Effector memory CD4-positive, alpha-beta T cell (primary cell): ENCODE data around the gene TJP1.
"Not testable (repeated sequence)": the region's sequence is repeated elsewhere in the genome, so short reads cannot be mapped to it uniquely, and the experiment has no call there.

Experiments used
- DNase-seq, 3 donors: peaks; one replicate each; pipeline ENCODE4 v3.0.0-alpha.2; 2020
- H3K27ac ChIP-seq: 2 replicates; pipeline ENCODE4 v1.7.0; 2013; ENCODE audit warnings: mild to moderate bottlenecking, low read length, moderate library complexity; ENCODE audit not compliant: insufficient read depth, poor library complexity, severe bottlenecking
- H3K27me3 ChIP-seq: replicated peaks from 2 replicates; pipeline ENCODE4 v1.7.0; 2013; ENCODE audit warnings: mild to moderate bottlenecking, low read length; ENCODE audit not compliant: insufficient read depth, control insufficient read depth, poor library complexity, severe bottlenecking
- H3K36me3 ChIP-seq: 2 replicates; pipeline ENCODE4 v1.7.0; 2013; ENCODE audit warnings: mild to moderate bottlenecking, low read length, moderate library complexity; ENCODE audit not compliant: control insufficient read depth, insufficient read depth
- H3K4me1 ChIP-seq: 2 replicates; pipeline ENCODE4 v1.7.0; 2013; ENCODE audit warnings: low read length, mild to moderate bottlenecking; ENCODE audit not compliant: control insufficient read depth, insufficient read depth, poor library complexity, severe bottlenecking
- H3K4me3 ChIP-seq: 2 replicates; pipeline ENCODE4 v1.7.0; 2013; ENCODE audit warnings: low read length, low read depth, mild to moderate bottlenecking; ENCODE audit not compliant: insufficient read depth, poor library complexity, severe bottlenecking
- H3K9me3 ChIP-seq: 2 replicates; pipeline ENCODE4 v1.7.0; 2013; ENCODE audit warnings: mild to moderate bottlenecking, low read length, moderate library complexity; ENCODE audit not compliant: control insufficient read depth

Gene TJP1

DNA sequence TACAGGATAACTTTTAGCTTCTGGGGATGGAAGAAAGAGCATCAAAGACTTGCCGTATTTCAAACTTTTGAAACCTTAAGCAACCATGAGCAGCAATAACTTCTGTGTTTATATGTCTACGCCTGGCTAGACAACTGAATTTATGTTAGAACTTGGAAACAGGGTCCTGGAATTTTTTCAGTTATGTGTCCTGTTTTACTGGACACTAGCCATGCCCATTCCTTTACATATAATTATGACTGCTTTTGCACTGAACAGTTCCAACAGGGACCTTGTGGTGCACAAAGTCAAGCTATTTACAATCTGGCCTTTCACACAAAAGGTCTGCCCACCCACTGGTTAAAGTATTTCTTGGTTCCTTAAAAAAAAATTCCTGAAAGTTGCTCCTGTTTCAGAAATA lies 37.1 kb downstream of the TJP1 start:
- Histone ChIP-seq H3K27me3 (no peaks in the 10 kb centered on the region), H3K4me3 (no peak overlapping the region), H3K27ac (no peak overlapping the region), H3K36me3 (no peaks in the 10 kb centered on the region), H3K9me3 (no peaks in the 10 kb centered on the region), H3K4me1 (no peaks in the 10 kb centered on the region)
- no peak for DNase-seq

DNA sequence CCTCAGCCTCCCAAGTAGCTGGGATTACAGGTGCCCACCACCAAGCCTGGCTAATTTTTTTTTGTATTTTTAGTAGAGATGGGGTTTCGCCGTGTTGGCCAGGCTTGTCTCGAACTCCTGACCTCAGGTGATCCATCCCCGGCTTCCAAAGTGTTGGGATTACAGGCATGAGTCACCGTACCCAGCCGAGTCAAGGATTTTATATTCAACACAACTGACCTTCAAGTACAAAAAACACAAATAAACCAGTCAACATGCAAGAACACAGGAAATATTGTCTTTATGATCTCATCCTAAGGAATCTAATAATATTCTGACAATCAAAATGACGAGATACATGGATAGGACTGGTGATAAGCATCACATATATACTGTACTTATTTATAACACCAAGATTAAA lies 37.9 kb downstream of the TJP1 start:
- Histone ChIP-seq H3K27ac (no peak overlapping the region), H3K36me3 (no peaks in the 10 kb centered on the region), H3K4me3 (no peak overlapping the region), H3K4me1 (no peaks in the 10 kb centered on the region), H3K9me3 (no peaks in the 10 kb centered on the region), H3K27me3 (no peaks in the 10 kb centered on the region)
- DNase-seq = no peak

DNA sequence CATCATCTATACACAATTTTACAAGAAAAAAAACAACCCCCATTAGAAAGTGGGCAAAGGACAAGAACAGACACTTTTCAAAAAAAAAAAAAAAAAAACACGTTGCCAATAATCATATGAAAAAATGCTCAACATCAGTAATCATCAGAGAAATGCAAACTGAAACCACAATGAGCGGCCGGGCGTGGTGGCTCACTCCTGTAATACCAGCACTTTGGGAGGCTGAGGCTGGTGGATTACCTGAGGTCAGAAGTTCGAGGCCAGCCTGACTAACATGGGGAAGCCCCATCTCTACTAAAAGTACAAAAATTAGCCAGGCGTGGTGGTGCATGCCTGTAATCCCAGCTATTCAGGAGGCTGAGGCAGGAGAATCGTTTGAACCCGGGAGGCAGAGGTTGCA lies 39.5 kb downstream of the TJP1 start:
- H3K4me3 ChIP-seq, H3K36me3 ChIP-seq, H3K4me1 ChIP-seq, H3K9me3 ChIP-seq, H3K27me3 ChIP-seq, DNase-seq, H3K27ac ChIP-seq: not testable (repeated sequence)

DNA sequence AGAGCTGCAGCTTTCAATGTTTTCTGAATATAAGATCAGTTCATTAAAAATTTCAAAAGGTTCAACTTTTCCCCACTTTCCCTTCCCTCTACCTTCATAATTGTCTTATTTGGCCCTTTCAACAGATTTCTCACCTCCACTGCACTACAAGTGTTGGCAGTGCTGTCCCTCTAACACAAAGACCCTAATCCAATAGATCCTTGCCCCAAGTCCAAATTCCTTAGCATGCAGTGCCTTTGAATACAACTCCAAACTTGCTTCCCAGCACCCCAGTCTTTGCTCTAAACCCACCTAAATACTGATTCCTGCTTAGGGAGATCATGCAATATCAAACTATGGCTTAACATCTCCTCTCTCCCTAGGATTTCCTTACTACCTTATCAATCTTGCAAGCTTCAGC lies 43.9 kb downstream of the TJP1 start:
- Histone ChIP-seq H3K9me3 (no peaks in the 10 kb centered on the region), H3K4me3 (no peak overlapping the region), H3K27ac (no peak overlapping the region), H3K4me1 (no peaks in the 10 kb centered on the region), H3K36me3 (no peaks in the 10 kb centered on the region), H3K27me3 (no peaks in the 10 kb centered on the region)
- DNase-seq = no peak

GRCh38 chr15:29776859-29777258 lies 45.4 kb downstream of the TJP1 start:
- Histone ChIP-seq H3K4me3 (no peak overlapping the region), H3K4me1 (no peaks in the 10 kb centered on the region), H3K9me3 (no peaks in the 10 kb centered on the region), H3K27me3 (no peaks in the 10 kb centered on the region), H3K36me3 (no peaks in the 10 kb centered on the region), H3K27ac (no peak overlapping the region)
- DNase-seq = no peak

GRCh38 chr15:29774900-29775299 lies 47.4 kb downstream of the TJP1 start:
- no peak for DNase-seq

GRCh38 chr15:29773816-29774215 lies 48.5 kb downstream of the TJP1 start:
- Histone ChIP-seq H3K4me3 (no peak overlapping the region), H3K27ac (no peak overlapping the region), H3K36me3 (no peaks in the 10 kb centered on the region), H3K4me1 (no peaks in the 10 kb centered on the region), H3K27me3 (no peaks in the 10 kb centered on the region), H3K9me3 (no peaks in the 10 kb centered on the region)
- DNase-seq = no peak

More at GRCh38 chr15:29774900-29775299, 47.4 kb downstream of the TJP1 start:
- no peak overlapping the region for H3K4me3 ChIP-seq
- H3K27me3 ChIP-seq = no peaks in the 10 kb centered on the region
- H3K9me3 ChIP-seq = no peaks in the 10 kb centered on the region
- no peaks in the 10 kb centered on the region for H3K4me1 ChIP-seq
- no peak overlapping the region for H3K27ac ChIP-seq
- H3K36me3 ChIP-seq = no peaks in the 10 kb centered on the region

DNA sequence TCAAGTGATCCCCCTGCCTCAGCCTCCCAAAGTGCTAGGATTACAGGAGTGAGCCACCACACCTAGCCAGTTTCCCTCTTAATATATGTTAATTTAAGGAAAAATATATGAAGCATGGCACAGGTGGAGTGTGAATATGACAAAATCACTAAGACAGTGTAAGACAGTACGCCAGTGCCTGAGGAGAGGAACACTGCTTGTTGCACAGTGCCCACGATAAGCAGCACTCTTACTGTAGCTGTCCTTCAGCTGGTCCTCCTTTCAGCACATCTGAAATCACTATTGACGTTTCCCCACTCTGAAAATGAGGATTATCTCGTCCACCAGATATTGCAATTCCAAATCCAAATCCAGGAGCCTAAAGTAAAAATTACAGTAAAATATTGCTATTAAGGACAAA lies 49.3 kb downstream of the TJP1 start:
- Histone ChIP-seq H3K4me1 (no peaks in the 10 kb centered on the region), H3K9me3 (no peaks in the 10 kb centered on the region), H3K4me3 (no peak overlapping the region), H3K36me3 (no peaks in the 10 kb centered on the region), H3K27ac (no peak overlapping the region), H3K27me3 (no peaks in the 10 kb centered on the region)
- DNase-seq = no peak

- Histone ChIP-seq H3K36me3 (no peaks in the 10 kb centered on the region), H3K27ac (no peak overlapping the region), H3K27me3 (no peaks in the 10 kb centered on the region), H3K9me3 (no peaks in the 10 kb centered on the region), H3K4me3 (no peak overlapping the region), H3K4me1 (no peaks in the 10 kb centered on the region)
- no peak for DNase-seq
These were observed 51.5 kb downstream of the TJP1 start for GRCh38 chr15:29770796-29771195.

- Histone ChIP-seq H3K4me3 (no peak overlapping the region), H3K36me3 (no peaks in the 10 kb centered on the region), H3K27me3 (no peaks in the 10 kb centered on the region), H3K27ac (no peak overlapping the region), H3K9me3 (no peaks in the 10 kb centered on the region), H3K4me1 (no peaks in the 10 kb centered on the region)
- DNase-seq = no peak
These were observed 56.3 kb downstream of the TJP1 start for GRCh38 chr15:29765898-29766527.
